GM12891 (cell line): ENCODE data around the gene SKOR1.

Experiments
- POLR2A ChIP-seq: IDR thresholded peaks from 2 replicates; pipeline ENCODE4 v1.6.1; 2011; ENCODE audit warnings: low read depth, low read length, control low read depth
- POLR2AphosphoS5 ChIP-seq: IDR thresholded peaks from 2 replicates; pipeline ENCODE4 v1.6.1; 2011; ENCODE audit warnings: low read depth, low read length, control low read depth
- POU2F2 ChIP-seq: IDR thresholded peaks from 2 replicates; pipeline ENCODE4 v1.6.1; 2011; ENCODE audit warnings: low read depth, mild to moderate bottlenecking, control low read depth, low read length, moderate library complexity
- TAF1 ChIP-seq: IDR thresholded peaks from 2 replicates; pipeline ENCODE4 v1.6.1; 2011; ENCODE audit warnings: low read depth, low read length, control low read depth

DNA sequence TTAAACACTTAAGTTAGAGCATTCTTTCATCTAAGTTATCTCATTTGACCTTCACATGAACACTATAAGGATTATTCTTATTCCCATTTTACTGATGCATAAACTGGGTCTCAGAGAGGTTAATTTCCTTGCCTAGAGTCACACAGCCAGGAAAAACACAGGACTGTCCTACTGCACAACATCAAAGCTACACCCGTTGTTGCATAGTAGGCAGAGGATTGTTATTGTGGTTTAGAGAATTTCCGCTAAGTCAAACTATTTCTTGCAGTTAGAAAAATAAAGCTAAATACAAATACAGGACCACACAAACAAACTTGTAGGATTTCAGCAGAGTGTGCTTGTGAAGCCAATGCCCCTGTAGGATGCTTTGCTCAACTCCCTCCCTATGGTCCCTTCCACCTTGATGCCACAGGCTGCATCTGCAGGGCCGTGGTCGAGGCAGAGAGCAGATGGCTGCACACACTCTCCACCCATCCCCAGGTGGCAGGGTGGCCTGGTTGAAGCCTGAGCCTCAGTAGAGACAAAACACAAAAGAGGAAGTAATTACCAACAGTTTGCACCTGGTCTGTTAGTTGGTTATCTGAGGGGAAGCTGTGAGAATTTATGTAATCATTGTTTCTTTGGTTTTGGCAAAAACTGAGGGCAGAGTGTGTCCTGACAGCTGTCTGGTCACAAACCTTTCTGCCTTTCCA is 41.1 kb upstream of the SKOR1 start:
- TF ChIP-seq POU2F2 (no peak), POLR2AphosphoS5 (no peak), TAF1 (no peak), POLR2A (no peak)
